Kidney epithelial cell (primary cell): ENCODE results near the gene MLLT6. TPM values are rescaled to one million over a fixed set of nuclear protein-coding genes. Genes with fewer than 3 reads are reported as not detected.

Source experiments
- DNase-seq: peaks from one replicate; pipeline ENCODE4 v3.0.0-alpha.2; 2010; ENCODE audit warnings: low read depth
- H3K27me3 ChIP-seq: 2 replicates; pipeline ENCODE4 v1.6.0; 2011; ENCODE audit warnings: low read length; ENCODE audit not compliant: control insufficient read depth, insufficient read depth
- H3K36me3 ChIP-seq: 2 replicates; pipeline ENCODE4 v1.5.1; 2011; ENCODE audit warnings: low read length; ENCODE audit not compliant: control insufficient read depth, insufficient read depth
- H3K4me3 ChIP-seq: 2 replicates; pipeline ENCODE4 v1.5.1; 2011; ENCODE audit warnings: low read depth, mild to moderate bottlenecking, control low read depth, low read length
- total RNA-seq: library from RNA; depleted of rRNA; stranded (reverse); fragments of >200 nt; gene quantifications from 2 replicates; pipeline ENCODE4 v1.2.3, GENCODE V29; 2015
- TF ChIP-seq, protein P1 (sequence below): IDR thresholded peaks from 2 replicates; pipeline ENCODE4 v1.5.1; 2011; ENCODE audit warnings: mild to moderate bottlenecking, moderate library complexity, low read length, control low read depth, inconsistent platforms; ENCODE audit not compliant: insufficient read depth, poor library complexity, severe bottlenecking

The MLLT6 gene
- total RNA-seq, 1 donor from 2014 or later: 42.7 TPM

DNA sequence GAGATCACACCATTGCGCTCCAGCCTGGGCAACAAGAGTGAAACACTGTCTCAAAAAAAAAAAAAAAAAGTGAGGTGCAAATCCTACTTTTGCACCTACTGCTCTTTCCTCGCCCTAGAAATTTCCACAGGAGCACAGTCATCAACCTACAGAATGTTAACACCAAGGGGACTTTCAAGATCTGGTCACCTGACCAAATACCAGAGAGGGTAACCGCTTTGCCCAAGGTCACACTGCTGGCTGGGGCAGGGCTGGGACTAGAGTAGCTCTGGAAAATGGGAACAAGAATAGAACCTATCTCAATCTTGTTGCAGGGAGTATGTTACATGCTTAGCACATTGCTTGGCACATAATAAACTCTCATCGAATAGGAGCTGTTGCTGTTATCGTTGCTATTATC lies 6.3 kb upstream of the MLLT6 start:
- Histone ChIP-seq H3K36me3 (no peaks in the 10 kb centered on the region), H3K4me3 (no peak overlapping the region), H3K27me3 (no peaks in the 10 kb centered on the region)
- TF ChIP-seq, protein P1, sequence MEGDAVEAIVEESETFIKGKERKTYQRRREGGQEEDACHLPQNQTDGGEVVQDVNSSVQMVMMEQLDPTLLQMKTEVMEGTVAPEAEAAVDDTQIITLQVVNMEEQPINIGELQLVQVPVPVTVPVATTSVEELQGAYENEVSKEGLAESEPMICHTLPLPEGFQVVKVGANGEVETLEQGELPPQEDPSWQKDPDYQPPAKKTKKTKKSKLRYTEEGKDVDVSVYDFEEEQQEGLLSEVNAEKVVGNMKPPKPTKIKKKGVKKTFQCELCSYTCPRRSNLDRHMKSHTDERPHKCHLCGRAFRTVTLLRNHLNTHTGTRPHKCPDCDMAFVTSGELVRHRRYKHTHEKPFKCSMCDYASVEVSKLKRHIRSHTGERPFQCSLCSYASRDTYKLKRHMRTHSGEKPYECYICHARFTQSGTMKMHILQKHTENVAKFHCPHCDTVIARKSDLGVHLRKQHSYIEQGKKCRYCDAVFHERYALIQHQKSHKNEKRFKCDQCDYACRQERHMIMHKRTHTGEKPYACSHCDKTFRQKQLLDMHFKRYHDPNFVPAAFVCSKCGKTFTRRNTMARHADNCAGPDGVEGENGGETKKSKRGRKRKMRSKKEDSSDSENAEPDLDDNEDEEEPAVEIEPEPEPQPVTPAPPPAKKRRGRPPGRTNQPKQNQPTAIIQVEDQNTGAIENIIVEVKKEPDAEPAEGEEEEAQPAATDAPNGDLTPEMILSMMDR: no peak
- DNase-seq: no peak

DNA sequence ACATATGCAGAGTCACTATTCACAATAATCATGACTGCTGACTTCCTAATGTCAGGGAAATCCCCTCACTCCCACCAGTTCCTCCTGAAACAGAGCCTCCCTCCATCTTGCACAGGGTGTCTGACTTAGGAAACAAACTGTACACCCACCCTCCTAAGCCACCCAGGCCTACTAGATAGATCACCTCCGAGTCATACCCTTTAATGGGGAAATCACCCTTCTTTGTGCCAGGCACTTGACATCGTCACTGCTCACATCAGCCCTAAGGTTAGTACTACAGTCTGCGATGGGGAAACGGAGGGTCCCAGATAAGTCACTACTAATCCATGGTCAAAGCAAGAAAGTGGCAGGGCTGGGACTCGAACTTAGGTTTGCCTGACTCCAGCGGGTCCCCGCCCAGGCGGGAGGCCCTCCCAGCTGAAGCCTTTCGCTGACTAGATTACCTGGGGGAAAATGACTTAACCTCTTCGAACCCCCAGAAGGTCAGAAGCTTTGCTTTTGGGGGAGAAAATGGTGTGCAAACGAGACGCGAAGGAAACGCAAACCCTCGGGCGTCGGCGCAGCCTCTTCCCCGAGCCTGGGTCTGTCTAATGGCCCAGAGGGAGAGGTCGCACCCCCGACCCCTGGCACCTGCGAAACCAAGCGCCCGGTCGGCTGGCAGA lies 3.4 kb upstream of the MLLT6 start:
- H3K27me3 ChIP-seq: no peaks in the 10 kb centered on the region
- no peaks in the 10 kb centered on the region for H3K36me3 ChIP-seq
- DNase-seq: no peak
- TF ChIP-seq, protein P1: no peak
- H3K4me3 ChIP-seq: peak overlapping the region; percentile 45

DNA sequence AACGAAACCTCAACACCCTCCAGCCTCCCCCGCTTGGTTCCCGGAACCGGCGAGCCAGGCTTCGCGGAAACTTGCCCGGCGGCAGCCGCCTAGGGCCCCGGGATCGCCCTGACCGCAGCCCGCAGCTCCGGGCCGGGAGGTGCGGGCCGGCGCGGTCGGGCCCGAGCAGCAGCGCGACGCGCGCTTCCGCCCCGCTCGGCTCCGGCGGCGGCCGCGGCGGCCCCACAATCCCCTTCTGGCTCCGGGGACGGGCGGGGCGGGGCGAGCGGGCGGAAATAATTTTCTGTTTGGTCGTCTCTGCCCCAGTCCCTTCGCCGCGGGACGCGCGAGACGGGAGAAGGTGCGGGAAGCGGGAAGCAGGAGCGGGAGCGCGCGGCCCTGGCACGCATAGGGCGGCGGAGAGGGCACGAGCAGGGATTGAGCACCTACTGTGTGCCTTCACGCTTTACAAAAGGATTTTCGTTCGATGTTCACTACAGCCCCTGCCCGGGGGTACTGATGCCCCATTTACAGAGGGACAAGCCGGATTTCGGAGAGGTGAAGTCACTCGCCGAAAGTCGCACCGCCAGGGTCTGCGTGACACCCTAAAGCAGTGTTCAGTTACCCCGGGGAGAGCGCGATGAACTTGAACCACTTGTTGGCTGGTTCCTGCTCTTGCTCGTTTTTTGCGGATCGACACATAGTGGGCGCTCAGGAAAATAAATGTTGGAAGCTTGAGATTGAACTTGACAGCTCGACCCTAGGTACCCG lies 2.7 kb upstream of the MLLT6 start:
- DNase-seq: no peak
- H3K27me3 ChIP-seq: no peaks in the 10 kb centered on the region
- TF ChIP-seq, protein P1: no peak
- peak overlapping the region; percentile 45 for H3K4me3 ChIP-seq
- H3K36me3 ChIP-seq: no peaks in the 10 kb centered on the region

DNA sequence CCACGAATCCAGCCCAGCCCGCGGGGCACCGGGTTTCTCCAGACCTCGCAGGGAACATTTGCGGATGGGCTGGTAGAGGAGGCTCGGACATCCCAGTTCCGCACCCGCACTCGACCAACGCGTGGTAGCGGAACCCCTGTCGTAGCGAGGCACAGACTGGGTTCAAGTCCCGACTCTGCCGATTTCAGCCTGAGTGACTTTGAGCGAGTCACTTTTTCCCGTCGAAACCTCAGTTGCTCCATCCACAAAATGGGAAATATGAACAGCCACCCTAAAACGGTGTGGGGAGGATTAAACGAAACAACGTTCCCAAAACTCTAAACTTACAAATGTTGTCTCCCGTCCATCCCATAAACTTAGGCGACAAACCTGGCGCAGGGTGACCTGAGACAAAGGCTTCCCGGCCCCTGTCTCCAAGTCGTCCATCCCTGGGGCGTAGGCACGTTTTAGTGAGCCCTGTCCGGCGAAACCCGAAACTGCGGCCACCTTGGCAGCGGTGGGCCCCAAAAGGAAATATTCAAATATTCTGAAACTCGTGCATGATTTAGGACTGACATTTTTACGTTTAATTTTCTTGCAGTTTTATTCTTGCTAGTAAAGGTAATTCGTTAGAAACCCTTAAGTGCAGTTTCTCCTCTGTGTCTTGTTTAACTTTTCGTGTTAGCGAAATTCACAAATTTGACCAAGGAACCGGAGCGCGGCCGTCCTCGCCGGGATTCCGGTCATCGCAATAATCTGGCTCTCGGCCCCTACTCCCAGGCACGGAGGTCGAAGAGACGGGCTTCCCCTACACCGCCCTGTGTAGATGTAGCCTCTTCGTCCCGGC lies 1.9 kb upstream of the MLLT6 start:
- TF ChIP-seq, protein P1: no peak
- Histone ChIP-seq H3K4me3 (peak overlapping the region; percentile 45), H3K27me3 (no peaks in the 10 kb centered on the region)

DNA sequence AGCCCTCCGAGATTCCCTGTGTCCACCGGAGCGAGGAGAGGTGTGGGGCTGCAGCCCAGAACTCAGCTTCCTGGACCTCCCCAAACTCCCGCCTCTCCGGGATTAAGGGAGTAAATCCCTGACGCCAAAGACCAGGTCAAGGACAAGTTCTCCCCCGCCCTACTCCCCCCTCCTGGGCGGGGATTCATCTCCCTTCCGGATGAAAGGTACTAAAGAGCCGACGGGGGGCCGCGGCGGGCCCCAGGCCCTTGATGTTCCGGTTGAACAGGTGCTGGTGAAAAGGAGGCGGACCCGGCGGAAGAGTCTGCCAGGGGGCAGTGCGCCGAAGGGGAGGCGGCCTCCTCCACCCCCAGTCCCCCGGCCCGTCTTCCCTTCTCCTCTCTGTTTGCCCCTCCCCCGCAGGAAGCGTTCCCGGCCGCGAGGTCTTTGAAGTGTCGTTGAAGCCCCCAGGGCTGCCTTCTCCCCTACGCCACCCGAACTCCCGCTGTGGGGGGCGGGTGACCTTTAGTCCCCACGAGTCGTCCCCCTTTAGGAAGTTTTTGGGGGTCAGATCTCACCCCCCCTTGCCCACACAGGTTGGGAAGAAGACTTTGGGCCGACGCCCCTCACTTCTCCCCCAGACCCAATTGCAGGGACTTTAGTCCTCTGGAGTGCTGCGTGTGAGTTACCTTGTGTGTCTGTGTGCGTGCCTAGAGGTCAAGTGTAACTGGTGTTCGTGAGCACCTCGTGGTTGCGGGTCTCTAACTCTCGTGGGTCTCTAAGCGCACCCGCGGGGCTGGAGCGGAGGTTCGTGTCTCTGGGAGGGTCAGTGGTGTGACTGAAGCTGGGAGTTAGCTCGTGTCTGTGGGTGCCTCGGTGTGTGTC lies 1.1 kb upstream of the MLLT6 start:
- Histone ChIP-seq H3K36me3 (peaks cover 1% of the 10 kb centered on the region), H3K27me3 (no peaks in the 10 kb centered on the region), H3K4me3 (peak overlapping the region; percentile 45)
- no peak for DNase-seq
- TF ChIP-seq, protein P1: no peak

More for the DNA sequence above, 1.9 kb upstream of the MLLT6 start:
- peaks cover 1% of the 10 kb centered on the region for H3K36me3 ChIP-seq
- no peak for DNase-seq
